Activated CD4-positive, alpha-beta T cell treated with anti-CD3 and anti-CD28 coated beads, Interleukin-2, amount 10 ng/mL, durations not matched to agents 7 days and 5 days (primary cell): ENCODE measurements around the gene LSM14A. TPM values are rescaled to one million over a fixed set of nuclear protein-coding genes. Genes with fewer than 3 reads are reported as not detected.
"Not testable (repeated sequence)": the region's sequence is repeated elsewhere in the genome, so short reads cannot be mapped to it uniquely, and the experiment has no call there.

Experiments
- CTCF ChIA-PET: fragments of 350-600 bp; sonication (Branson Sonifier 250); formaldehyde crosslinking; loops from one replicate; lab custom pipeline; 2021; ENCODE audit warnings: antibody characterized with exemption; lab: Charles Lee
- POLR2A ChIA-PET: fragments of 350-600 bp; sonication (Branson Sonifier 250); formaldehyde crosslinking; loops from one replicate; lab custom pipeline; 2021; ENCODE audit warnings: antibody characterized with exemption; lab: Charles Lee
- DNase-seq: peaks from one replicate; pipeline ENCODE4 v3.0.0-alpha.2; 2020
- H3K27ac Mint-ChIP-seq: one replicate; pipeline ENCODE4 v1.8.0; 2021; ENCODE audit warnings: mild to moderate bottlenecking, moderate library complexity, mixed read lengths
- H3K27me3 Mint-ChIP-seq: one replicate; pipeline ENCODE4 v1.8.0; 2021; ENCODE audit warnings: mixed read lengths
- H3K36me3 Mint-ChIP-seq: one replicate; pipeline ENCODE4 v1.8.0; 2021; ENCODE audit warnings: low read depth, mixed read lengths
- H3K4me1 Mint-ChIP-seq: one replicate; pipeline ENCODE4 v1.8.0; 2021; ENCODE audit warnings: mixed read lengths
- H3K4me3 Mint-ChIP-seq: one replicate; pipeline ENCODE4 v1.8.0; 2021; ENCODE audit warnings: mild to moderate bottlenecking, moderate library complexity, mixed read lengths
- H3K9me3 Mint-ChIP-seq: one replicate; pipeline ENCODE4 v1.8.0; 2021; ENCODE audit warnings: mixed read lengths
- total RNA-seq, 2 experiments: library from RNA; stranded (reverse); gene quantifications; one replicate each; pipeline ENCODE4 v1.2.3, GENCODE V29; 2021

The LSM14A gene
- total RNA-seq, 2 experiments from 2014 or later, result 141 to 146 TPM

DNA sequence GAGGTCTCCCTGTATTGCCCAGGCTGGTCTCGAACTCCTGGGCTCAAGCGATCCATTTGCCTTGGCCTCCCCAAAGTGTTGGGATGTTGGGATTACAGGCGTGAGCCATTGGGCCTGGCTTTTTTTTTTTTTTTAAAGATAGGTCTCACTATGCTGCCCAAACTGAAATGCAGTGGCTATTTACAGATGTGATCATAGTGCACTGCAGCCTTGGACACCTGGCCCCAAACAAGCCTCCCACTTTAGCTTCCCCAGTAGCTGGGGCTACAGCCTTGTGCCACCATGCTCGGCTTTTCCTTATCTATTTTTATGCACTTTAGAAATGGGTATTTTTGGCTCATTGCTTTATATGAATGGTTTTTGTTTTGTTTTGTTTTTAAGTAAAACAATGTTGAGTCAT, 37.4 kb downstream of the LSM14A start:
- Mint-ChIP-seq H3K9me3 (no peaks in the 10 kb centered on the region), H3K4me1 (peaks cover 2% of the 10 kb centered on the region), H3K27me3 (no peaks in the 10 kb centered on the region), H3K4me3 (no peak overlapping the region), H3K36me3 (peaks cover 31% of the 10 kb centered on the region), H3K27ac (peak overlapping the region; percentile 25)
- ChIA-PET POLR2A (no interaction called here), CTCF (interaction anchor here (0.6 to 1.2 kb wide), 3 partner anchors 8 to 22 kb away, joined by 3 to 5 read pairs (median 4); no protein-coding TSS in a partner anchor)
- DNase-seq, result no peak

- no peak overlapping the region for H3K4me3 Mint-ChIP-seq
- H3K27me3 Mint-ChIP-seq, result no peaks in the 10 kb centered on the region
- peaks cover 41% of the 10 kb centered on the region for H3K36me3 Mint-ChIP-seq
- H3K27ac Mint-ChIP-seq, result no peak overlapping the region
- H3K4me1 Mint-ChIP-seq, result peaks cover 27% of the 10 kb centered on the region
- no peaks in the 10 kb centered on the region for H3K9me3 Mint-ChIP-seq
- ChIA-PET CTCF (no interaction called here), POLR2A (no interaction called here)
- DNase-seq, result no peak
Measured at GRCh38 chr19:34213283-34213682, 41.0 kb downstream of the LSM14A start.

GRCh38 chr19:34214040-34214439, 41.7 kb downstream of the LSM14A start:
- no peaks in the 10 kb centered on the region for H3K27me3 Mint-ChIP-seq
- ChIA-PET POLR2A (no interaction called here), CTCF (interaction anchor here (0.6 kb wide), 1 partner anchor 16 kb away, joined by 3 read pairs; no protein-coding TSS in a partner anchor)
- H3K4me1 Mint-ChIP-seq, result peaks cover 33% of the 10 kb centered on the region
- no peak for DNase-seq
- no peak overlapping the region for H3K4me3 Mint-ChIP-seq
- peaks cover 42% of the 10 kb centered on the region for H3K36me3 Mint-ChIP-seq
- no peaks in the 10 kb centered on the region for H3K9me3 Mint-ChIP-seq
- H3K27ac Mint-ChIP-seq, result no peak overlapping the region

DNA sequence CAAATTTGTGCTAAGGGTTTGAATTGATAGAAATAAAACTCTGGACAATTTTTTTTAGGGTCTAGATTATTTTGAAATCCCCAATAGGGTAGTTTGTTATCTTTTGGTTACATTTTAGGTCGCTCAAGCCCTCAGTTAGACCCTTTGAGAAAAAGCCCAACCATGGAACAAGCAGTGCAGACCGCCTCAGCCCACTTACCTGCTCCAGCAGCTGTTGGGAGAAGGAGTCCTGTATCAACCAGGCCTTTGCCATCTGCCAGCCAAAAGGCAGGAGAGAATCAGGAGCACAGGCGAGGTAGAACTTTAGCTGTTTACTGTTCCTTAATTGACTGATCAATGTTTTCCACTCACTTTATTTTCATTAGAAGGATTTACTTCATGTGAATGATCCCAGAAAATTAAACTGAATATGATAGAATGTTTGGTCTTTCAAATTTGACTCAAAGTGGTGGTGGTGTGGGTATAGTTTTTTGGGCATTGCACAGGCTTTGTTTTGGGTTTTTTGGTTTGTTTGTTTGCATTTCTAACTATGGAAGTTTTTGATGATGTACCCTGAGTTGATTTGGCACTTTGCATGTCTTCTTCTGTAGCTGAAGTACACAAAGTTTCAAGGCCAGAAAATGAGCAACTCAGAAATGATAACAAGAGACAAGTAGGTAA, 42.8 kb downstream of the LSM14A start:
- H3K4me3 Mint-ChIP-seq, result no peak overlapping the region
- ChIA-PET POLR2A (no interaction called here), CTCF (no interaction called here)
- no peak for DNase-seq
- H3K4me1 Mint-ChIP-seq, result peaks cover 41% of the 10 kb centered on the region
- H3K36me3 Mint-ChIP-seq, result peaks cover 50% of the 10 kb centered on the region
- H3K9me3 Mint-ChIP-seq, result no peaks in the 10 kb centered on the region
- no peaks in the 10 kb centered on the region for H3K27me3 Mint-ChIP-seq
- no peak overlapping the region for H3K27ac Mint-ChIP-seq

DNA sequence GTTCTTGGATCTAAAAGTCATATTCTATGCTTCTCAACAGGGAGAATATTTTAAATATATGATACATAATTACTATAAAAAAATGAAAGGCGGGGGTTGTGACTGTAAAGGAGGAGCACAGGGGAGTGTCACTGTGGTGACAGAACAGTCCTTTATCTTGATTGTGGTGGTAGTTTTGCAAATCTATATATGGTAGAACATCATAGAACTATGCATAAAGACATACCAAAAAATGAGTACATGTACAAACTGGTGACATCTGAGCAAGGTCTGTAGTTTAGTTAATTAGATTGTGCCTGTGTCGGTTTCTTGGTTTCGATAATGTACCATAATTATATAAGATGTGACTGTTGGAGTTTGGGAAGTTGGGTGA, 43.3 kb downstream of the LSM14A start:
- DNase-seq, result no peak
- H3K4me3 Mint-ChIP-seq, result no peak overlapping the region
- H3K27me3 Mint-ChIP-seq, result no peaks in the 10 kb centered on the region
- CTCF ChIA-PET, result no interaction called here
- H3K9me3 Mint-ChIP-seq, result no peaks in the 10 kb centered on the region
- H3K4me1 Mint-ChIP-seq, result peaks cover 45% of the 10 kb centered on the region
- POLR2A ChIA-PET, result no interaction called here
- no peak overlapping the region for H3K27ac Mint-ChIP-seq
- peaks cover 52% of the 10 kb centered on the region for H3K36me3 Mint-ChIP-seq

GRCh38 chr19:34216745-34217219, 44.5 kb downstream of the LSM14A start:
- not testable (repeated sequence) for H3K9me3 Mint-ChIP-seq
- CTCF ChIA-PET, result interaction anchor here (0.7 kb wide), 1 partner anchor 11 kb away, joined by 4 read pairs; no protein-coding TSS in a partner anchor

GRCh38 chr19:34217952-34218817, 45.9 kb downstream of the LSM14A start:
- CTCF ChIA-PET, result interaction anchor here (0.6 kb wide), 3 partner anchors 14 to 91 kb away, joined by 3 read pairs; no protein-coding TSS in a partner anchor
- Mint-ChIP-seq H3K4me1 (peaks cover 47% of the 10 kb centered on the region), H3K9me3 (no peaks in the 10 kb centered on the region), H3K4me3 (peak overlapping the region; percentile 14), H3K36me3 (peaks cover 64% of the 10 kb centered on the region), H3K27ac (peak overlapping the region; percentile 78), H3K27me3 (no peaks in the 10 kb centered on the region)
- POLR2A ChIA-PET, result no interaction called here
- peak; percentile 80 for DNase-seq

More at GRCh38 chr19:34216745-34217219, 44.5 kb downstream of the LSM14A start:
- DNase-seq, H3K27me3 Mint-ChIP-seq, H3K27ac Mint-ChIP-seq, H3K4me3 Mint-ChIP-seq, POLR2A ChIA-PET: not testable (repeated sequence)
- Mint-ChIP-seq H3K36me3 (peaks cover 56% of the 10 kb centered on the region), H3K4me1 (peaks cover 47% of the 10 kb centered on the region)

- no peak for DNase-seq
- peaks cover 67% of the 10 kb centered on the region for H3K36me3 Mint-ChIP-seq
- H3K27me3 Mint-ChIP-seq, result no peaks in the 10 kb centered on the region
- ChIA-PET CTCF (interaction anchor here (0.8 to 0.9 kb wide), 2 partner anchors 9 to 14 kb away, joined by 3 to 4 read pairs; no protein-coding TSS in a partner anchor), POLR2A (no interaction called here)
- H3K27ac Mint-ChIP-seq, result peak overlapping the region; percentile 78
- H3K4me3 Mint-ChIP-seq, result peak overlapping the region; percentile 14
- H3K4me1 Mint-ChIP-seq, result peaks cover 51% of the 10 kb centered on the region
- H3K9me3 Mint-ChIP-seq, result no peaks in the 10 kb centered on the region
Measured at GRCh38 chr19:34218818-34219164, 46.5 kb downstream of the LSM14A start.

DNA sequence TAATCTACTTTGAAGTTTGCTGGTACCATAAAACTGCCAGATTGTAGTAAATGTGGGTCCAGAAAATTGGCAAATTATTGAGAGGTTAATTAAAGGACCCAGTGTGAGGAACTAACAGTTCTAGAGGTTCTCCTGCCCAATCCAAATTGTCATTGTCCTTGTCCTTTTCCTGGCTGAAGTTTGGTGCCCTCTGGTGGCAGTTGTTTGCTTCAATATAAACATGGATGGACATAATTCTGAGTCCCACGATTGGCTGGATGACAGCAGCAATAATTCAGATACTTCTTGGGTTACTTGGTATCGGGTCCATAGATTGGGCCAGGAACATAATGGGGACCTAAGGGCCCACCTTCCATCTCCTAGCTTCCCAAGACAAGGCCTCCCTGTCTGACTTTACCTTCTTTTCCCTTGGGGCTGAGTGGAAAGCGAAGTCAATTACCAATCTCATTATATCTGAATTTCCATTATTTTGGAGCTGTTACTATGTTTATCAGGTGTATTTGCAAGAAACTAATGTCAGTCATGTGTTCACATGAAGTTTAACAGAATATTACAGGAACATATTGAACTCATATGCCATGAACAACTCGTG, 48.3 kb downstream of the LSM14A start:
- H3K36me3 Mint-ChIP-seq, result peaks cover 72% of the 10 kb centered on the region
- POLR2A ChIA-PET, result no interaction called here
- peak; percentile 74 for DNase-seq

DNA sequence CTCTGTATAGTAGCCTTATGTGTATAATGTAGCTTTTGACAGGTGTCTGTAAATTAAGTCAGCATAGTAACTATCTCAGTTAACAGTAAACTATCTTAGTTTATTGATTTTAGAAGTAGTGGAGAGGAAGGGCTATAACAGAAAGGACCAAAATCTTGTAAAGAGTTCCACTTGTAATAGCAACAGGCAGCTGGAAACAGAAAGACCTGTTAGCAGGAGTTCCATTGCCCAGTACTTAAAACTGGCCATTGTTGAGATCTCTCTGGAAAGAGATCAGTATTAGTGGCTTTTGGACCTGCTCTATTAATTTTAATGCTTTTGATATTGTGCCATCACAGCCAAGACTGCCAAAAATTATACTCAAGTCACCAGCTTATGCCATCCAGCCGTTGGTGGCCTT, 50.1 kb downstream of the LSM14A start:
- CTCF ChIA-PET, result interaction anchor here (0.9 to 2.5 kb wide), 2 partner anchors 10 to 25 kb away, joined by 3 to 12 read pairs; no protein-coding TSS in a partner anchor
- H3K4me3 Mint-ChIP-seq, result no peak overlapping the region

More for the DNA sequence above, 48.3 kb downstream of the LSM14A start:
- Mint-ChIP-seq H3K9me3 (no peaks in the 10 kb centered on the region), H3K4me3 (no peak overlapping the region), H3K27ac (no peak overlapping the region), H3K27me3 (no peaks in the 10 kb centered on the region), H3K4me1 (peaks cover 56% of the 10 kb centered on the region)
- CTCF ChIA-PET, result interaction anchor here (1.0 to 2.5 kb wide), 2 partner anchors 11 to 96 kb away, joined by 3 to 12 read pairs; no protein-coding TSS in a partner anchor

GRCh38 chr19:34224996-34225658, 52.8 kb downstream of the LSM14A start:
- Mint-ChIP-seq H3K4me3 (no peak overlapping the region), H3K27me3 (no peaks in the 10 kb centered on the region), H3K27ac (peak overlapping the region; percentile 66), H3K4me1 (peaks cover 45% of the 10 kb centered on the region), H3K36me3 (peaks cover 84% of the 10 kb centered on the region), H3K9me3 (no peaks in the 10 kb centered on the region)
- DNase-seq, result no peak
- ChIA-PET CTCF (interaction anchor here (0.8 to 1.1 kb wide), 2 partner anchors 9 to 122 kb away, joined by 3 read pairs; no protein-coding TSS in a partner anchor), POLR2A (no interaction called here)

More for the DNA sequence above, 50.1 kb downstream of the LSM14A start:
- Mint-ChIP-seq H3K27ac (no peak overlapping the region), H3K9me3 (no peaks in the 10 kb centered on the region), H3K36me3 (peaks cover 79% of the 10 kb centered on the region), H3K4me1 (peaks cover 63% of the 10 kb centered on the region), H3K27me3 (no peaks in the 10 kb centered on the region)
- POLR2A ChIA-PET, result no interaction called here
- DNase-seq, result no peak

GRCh38 chr19:34225659-34226015, 53.3 kb downstream of the LSM14A start:
- no peak for DNase-seq
- Mint-ChIP-seq H3K4me1 (peaks cover 41% of the 10 kb centered on the region), H3K9me3 (no peaks in the 10 kb centered on the region), H3K27me3 (no peaks in the 10 kb centered on the region), H3K4me3 (no peak overlapping the region), H3K36me3 (peaks cover 83% of the 10 kb centered on the region), H3K27ac (peak overlapping the region; percentile 66)
- ChIA-PET POLR2A (no interaction called here), CTCF (interaction anchor here (0.6 to 1.3 kb wide), 3 partner anchors 9 to 71 kb away, joined by 3 to 7 read pairs (median 4); partner anchors contain the start of gene LSM14A)
